Peyer's patch (tissue), 4 donors: ENCODE results near the gene SOX1. TPM values are rescaled to one million over a fixed set of nuclear protein-coding genes. Genes with fewer than 3 reads are reported as not detected.
A peak's percentile ranks its signal among the peaks of the same experiment; 100 is the strongest.

Experiments used
- DNase-seq, 3 donors: peaks; one replicate each; pipeline ENCODE4 v3.0.0-alpha.2; 2017 to 2019
- H3K27ac ChIP-seq, 4 donors: fragments of 200-600 bp; sonication (generic); one replicate each; pipeline ENCODE4 v1.5.1; 2016 to 2019
- H3K27me3 ChIP-seq, 2 donors: fragments of 200-600 bp; sonication (generic); one replicate each; pipeline ENCODE4 v1.5.1; 2019
- H3K36me3 ChIP-seq, 3 donors: fragments of 200-600 bp; sonication (generic); one replicate each; pipeline ENCODE4 v1.5.1; 2016 to 2019
- H3K4me1 ChIP-seq, 4 donors: fragments of 200-600 bp; sonication (generic); one replicate each; pipeline ENCODE4 v1.5.1; 2016 to 2019
- H3K4me3 ChIP-seq, 4 donors: fragments of 200-600 bp; sonication (generic); 1 replicate in 3 of 4; 2 replicates in 1 of 4; pipeline ENCODE4 v1.5.1; 2016 to 2019; ENCODE audit warnings: mild to moderate bottlenecking in 1 of 4
- H3K9me3 ChIP-seq, 4 donors: fragments of 200-600 bp; sonication (generic); one replicate each; pipeline ENCODE4 v1.5.1; 2016 to 2019; ENCODE audit warnings: mild to moderate bottlenecking in 1 of 4
- CTCF ChIP-seq, 6 experiments: fragments of 450-650 bp in 4 of 6; fragments of 200-600 bp in 2 of 6; sonication (generic) in 1 of 6; IDR thresholded peaks; one replicate each; pipeline ENCODE4 v1.5.1; 2017 to 2019; ENCODE audit warnings: antibody characterized with exemption in 6 of 6, mild to moderate bottlenecking in 3 of 6, moderate library complexity in 1 of 6
- POLR2A ChIP-seq, 2 donors: fragments of 450-650 bp; IDR thresholded peaks; one replicate each; pipeline ENCODE4 v1.5.1; 2017; ENCODE audit warnings: antibody characterized with exemption in 2 of 2, mild to moderate bottlenecking in 2 of 2, moderate library complexity in 2 of 2
- total RNA-seq, 4 donors: library from RNA; depleted of rRNA; stranded (reverse); fragments of >200 nt; gene quantifications; one replicate each; pipeline ENCODE4 v1.1.0, GENCODE V29; 2016

The SOX1 gene
- total RNA-seq, 4 donors from 2014 or later = not detected

GRCh38 chr13:112053167-112053743 lies 13.7 kb upstream of the SOX1 start:
- no peak overlapping the region for H3K27ac ChIP-seq
- no peaks in the 10 kb centered on the region for H3K36me3 ChIP-seq
- peak in 1 of 3 donors; percentile 2 for DNase-seq
- TF ChIP-seq CTCF (IDR thresholded peaks at IDR 0.05) (no peak), POLR2A (IDR thresholded peaks at IDR 0.05) (no peak)
- peaks cover 0 to 46% of the 10 kb centered on the region in 2 donors for H3K27me3 ChIP-seq
- no peaks in the 10 kb centered on the region for H3K9me3 ChIP-seq
- no peak overlapping the region for H3K4me3 ChIP-seq
- H3K4me1 ChIP-seq = peaks cover 0 to 15% (median 0%) of the 10 kb centered on the region in 4 donors

- Histone ChIP-seq H3K9me3 (no peaks in the 10 kb centered on the region), H3K36me3 (no peaks in the 10 kb centered on the region), H3K27me3 (peaks cover 0 to 50% of the 10 kb centered on the region in 2 donors), H3K4me1 (peaks cover 0 to 15% (median 0%) of the 10 kb centered on the region in 4 donors), H3K27ac (no peak overlapping the region), H3K4me3 (no peak overlapping the region)
- peak in 1 of 3 donors; percentile 10 for DNase-seq
- TF ChIP-seq CTCF (IDR thresholded peaks at IDR 0.05) (no peak), POLR2A (IDR thresholded peaks at IDR 0.05) (no peak)
Measured at GRCh38 chr13:112053744-112054615, 13.0 kb upstream of the SOX1 start.

- no peak overlapping the region for H3K4me3 ChIP-seq
- no peak for DNase-seq
- no peaks in the 10 kb centered on the region for H3K36me3 ChIP-seq
- peaks cover 0 to 50% of the 10 kb centered on the region in 2 donors for H3K27me3 ChIP-seq
- TF ChIP-seq POLR2A (IDR thresholded peaks at IDR 0.05) (no peak), CTCF (IDR thresholded peaks at IDR 0.05) (no peak)
- peaks cover 0 to 15% (median 0%) of the 10 kb centered on the region in 4 donors for H3K4me1 ChIP-seq
- H3K27ac ChIP-seq = no peak overlapping the region
- H3K9me3 ChIP-seq = no peaks in the 10 kb centered on the region
Measured at GRCh38 chr13:112054616-112055015, 12.3 kb upstream of the SOX1 start.

GRCh38 chr13:112055036-112055914 lies 11.7 kb upstream of the SOX1 start:
- H3K4me1 ChIP-seq = peaks cover 0 to 15% (median 0%) of the 10 kb centered on the region in 4 donors
- H3K4me3 ChIP-seq = no peak overlapping the region
- no peak overlapping the region for H3K27ac ChIP-seq
- H3K27me3 ChIP-seq = peaks cover 0 to 56% of the 10 kb centered on the region in 2 donors
- no peaks in the 10 kb centered on the region for H3K36me3 ChIP-seq
- H3K9me3 ChIP-seq = no peaks in the 10 kb centered on the region
- DNase-seq = peak in 1 of 3 donors; percentile 8
- TF ChIP-seq POLR2A (IDR thresholded peaks at IDR 0.05) (no peak), CTCF (IDR thresholded peaks at IDR 0.05) (no peak)

GRCh38 chr13:112055915-112056269 lies 11.1 kb upstream of the SOX1 start:
- no peaks in the 10 kb centered on the region for H3K9me3 ChIP-seq
- no peak overlapping the region for H3K4me3 ChIP-seq
- peaks cover 0 to 15% (median 0%) of the 10 kb centered on the region in 4 donors for H3K4me1 ChIP-seq
- H3K36me3 ChIP-seq = no peaks in the 10 kb centered on the region
- DNase-seq = no peak
- H3K27ac ChIP-seq = no peak overlapping the region
- TF ChIP-seq CTCF (IDR thresholded peaks at IDR 0.05) (no peak), POLR2A (IDR thresholded peaks at IDR 0.05) (no peak)
- peaks cover 0 to 62% of the 10 kb centered on the region in 2 donors for H3K27me3 ChIP-seq
